Mesendoderm (in vitro differentiated cells): Measurements from ENCODE around the gene TSEN2.
"Not testable (repeated sequence)": the region's sequence is repeated elsewhere in the genome, so short reads cannot be mapped to it uniquely, and the experiment has no call there.

Experiments
- DNase-seq: peaks from one replicate; pipeline ENCODE4 v3.0.0; 2013
- H2AK5ac ChIP-seq: 2 replicates; pipeline ENCODE4 v1.6.1; 2013; ENCODE audit warnings: low read length, inconsistent platforms
- H2BK120ac ChIP-seq: 2 replicates; pipeline ENCODE4 v1.6.1; 2013; ENCODE audit warnings: low read depth, mild to moderate bottlenecking, low read length, moderate library complexity, mixed read lengths
- H2BK15ac ChIP-seq: replicated peaks from 2 replicates; pipeline ENCODE4 v1.6.1; 2013; ENCODE audit warnings: low read depth, mild to moderate bottlenecking, moderate library complexity
- H2BK5ac ChIP-seq: 2 replicates; pipeline ENCODE4 v1.6.1; 2013; ENCODE audit warnings: low read length, inconsistent platforms
- H3K18ac ChIP-seq: 2 replicates; pipeline ENCODE4 v1.6.1; 2013; ENCODE audit warnings: mild to moderate bottlenecking, low read length, mixed read lengths
- H3K23ac ChIP-seq: one replicate; pipeline ENCODE4 v1.6.1; 2013; ENCODE audit warnings: low read length
- H3K27ac ChIP-seq: 2 replicates; pipeline ENCODE4 v1.5.1; 2013; ENCODE audit warnings: low read depth, mild to moderate bottlenecking, inconsistent platforms, low read length, moderate library complexity
- H3K27me3 ChIP-seq: 2 replicates; pipeline ENCODE4 v1.6.1; 2013; ENCODE audit warnings: low read length, control low read depth, mild to moderate bottlenecking, inconsistent platforms; ENCODE audit not compliant: insufficient read depth, poor library complexity
- H3K36me3 ChIP-seq: 2 replicates; pipeline ENCODE4 v1.6.1; 2013; ENCODE audit warnings: low read length, inconsistent platforms; ENCODE audit not compliant: control insufficient read depth, insufficient read depth
- H3K4ac ChIP-seq: one replicate; pipeline ENCODE4 v1.6.1; 2013; ENCODE audit warnings: low read depth, mild to moderate bottlenecking, low read length, moderate library complexity
- H3K4me1 ChIP-seq: 2 replicates; pipeline ENCODE4 v1.6.1; 2013; ENCODE audit warnings: low read depth, low read length, inconsistent platforms; ENCODE audit not compliant: control insufficient read depth
- H3K4me2 ChIP-seq: 2 replicates; pipeline ENCODE4 v1.6.1; 2013; ENCODE audit warnings: low read length
- H3K4me3 ChIP-seq: 2 replicates; pipeline ENCODE4 v1.5.1; 2013; ENCODE audit warnings: mild to moderate bottlenecking, low read length
- H3K56ac ChIP-seq: one replicate; pipeline ENCODE4 v1.6.1; 2013; ENCODE audit warnings: low read length
- H3K79me1 ChIP-seq: 2 replicates; pipeline ENCODE4 v1.6.1; 2013; ENCODE audit warnings: low read length, inconsistent platforms
- H3K79me2 ChIP-seq: 2 replicates; pipeline ENCODE4 v1.6.1; 2013; ENCODE audit warnings: mild to moderate bottlenecking, low read length; ENCODE audit not compliant: control insufficient read depth, insufficient read depth
- H3K9ac ChIP-seq: 2 replicates; pipeline ENCODE4 v1.6.1; 2013; ENCODE audit warnings: low read length, inconsistent platforms
- H4K5ac ChIP-seq: one replicate; pipeline ENCODE4 v1.6.1; 2013; ENCODE audit warnings: low read length
- H4K8ac ChIP-seq: one replicate; pipeline ENCODE4 v1.6.1; 2013; ENCODE audit warnings: low read depth, mild to moderate bottlenecking, control low read depth, low read length, moderate library complexity
- WGBS: extraction: QIAGEN DNeasy Blood & Tissue Kit; methylation state at CpG from one replicate; pipeline ENCODE4 v1.1.7; 2013; ENCODE audit warnings: low lambda C conversion rate, missing lambda C conversion rate; ENCODE audit not compliant: insufficient coverage; ENCODE audit errors: extremely low coverage; 5-methylcytosine and 5-hydroxymethylcytosine counted together

TSEN2 gene

DNA sequence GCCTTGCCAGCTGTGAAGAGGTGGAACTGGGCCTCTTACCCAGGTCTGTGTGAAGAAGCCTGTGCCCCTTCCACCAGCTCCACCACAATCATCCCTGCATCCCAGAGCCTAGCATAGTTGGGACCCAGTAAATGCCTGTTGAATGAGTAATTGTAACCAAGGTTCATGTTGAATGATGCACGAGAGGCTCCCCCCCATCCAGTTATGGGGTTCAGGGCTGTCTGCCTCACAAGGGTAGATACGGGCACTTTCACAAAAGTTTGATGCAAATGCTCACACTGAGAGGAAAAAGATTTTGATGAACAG lies 29.5 kb upstream of the TSEN2 start:
- H3K4me2 ChIP-seq, result no peak overlapping the region
- H3K4me3 ChIP-seq, result no peak overlapping the region
- no peak overlapping the region for H3K56ac ChIP-seq
- H3K79me2 ChIP-seq, result no peaks in the 10 kb centered on the region
- H2BK15ac ChIP-seq, result no peak overlapping the region
- H3K9ac ChIP-seq, result no peak overlapping the region
- no peak for DNase-seq
- no peak overlapping the region for H4K5ac ChIP-seq
- H2AK5ac ChIP-seq, result no peak overlapping the region
- H2BK120ac ChIP-seq, result no peak overlapping the region
- H3K36me3 ChIP-seq, result no peaks in the 10 kb centered on the region
- H3K27ac ChIP-seq, result no peak overlapping the region
- no peak overlapping the region for H3K23ac ChIP-seq
- no peaks in the 10 kb centered on the region for H3K4me1 ChIP-seq
- no peaks in the 10 kb centered on the region for H3K79me1 ChIP-seq
- no peaks in the 10 kb centered on the region for H3K27me3 ChIP-seq
- no peak overlapping the region for H3K18ac ChIP-seq
- no peak overlapping the region for H2BK5ac ChIP-seq
- no peak overlapping the region for H3K4ac ChIP-seq
- no CpG with 5 or more reads among the region's 2 CpGs for WGBS
- no peak overlapping the region for H4K8ac ChIP-seq

GRCh38 chr3:12455740-12456139 lies 28.5 kb upstream of the TSEN2 start:
- WGBS, result no CpG with 5 or more reads among the region's 7 CpGs
- Histone ChIP-seq H2BK15ac (no peak overlapping the region), H3K18ac (no peak overlapping the region), H3K79me2 (no peaks in the 10 kb centered on the region), H2BK5ac (no peak overlapping the region), H2AK5ac (no peak overlapping the region), H4K8ac (no peak overlapping the region), H3K4ac (no peak overlapping the region), H3K56ac (no peak overlapping the region), H3K27ac (no peak overlapping the region), H3K36me3 (no peaks in the 10 kb centered on the region), H3K4me1 (no peaks in the 10 kb centered on the region), H4K5ac (no peak overlapping the region), H3K23ac (no peak overlapping the region), H3K4me2 (no peak overlapping the region), H3K27me3 (no peaks in the 10 kb centered on the region), H3K79me1 (no peaks in the 10 kb centered on the region), H3K4me3 (no peak overlapping the region), H2BK120ac (no peak overlapping the region), H3K9ac (no peak overlapping the region)
- no peak for DNase-seq

DNA sequence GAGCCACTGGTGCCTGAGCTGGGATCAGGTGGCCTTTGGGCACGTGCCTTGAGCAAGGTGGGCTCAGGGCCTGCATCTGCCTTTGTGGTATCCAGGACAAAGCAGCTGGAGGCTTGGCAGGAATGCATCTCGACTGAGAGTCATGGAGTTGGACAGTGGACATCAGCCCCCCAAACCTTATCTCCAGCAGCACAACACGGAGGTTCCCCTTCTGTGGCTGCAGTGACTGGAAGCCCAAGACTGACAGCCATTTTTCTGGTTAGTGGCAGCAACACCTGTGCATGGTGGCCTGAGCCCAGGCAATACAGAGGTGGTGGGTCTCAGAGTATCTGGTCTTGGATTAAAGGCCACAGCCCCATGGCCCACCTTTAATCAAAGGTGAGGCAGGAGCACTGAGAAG lies 27.8 kb upstream of the TSEN2 start:
- no peaks in the 10 kb centered on the region for H3K4me1 ChIP-seq
- no peak overlapping the region for H2BK120ac ChIP-seq
- no peak overlapping the region for H3K23ac ChIP-seq
- H3K27ac ChIP-seq, result no peak overlapping the region
- no CpG with 5 or more reads among the region's 3 CpGs for WGBS
- H3K56ac ChIP-seq, result no peak overlapping the region
- no peaks in the 10 kb centered on the region for H3K27me3 ChIP-seq
- H3K4me2 ChIP-seq, result no peak overlapping the region
- no peaks in the 10 kb centered on the region for H3K36me3 ChIP-seq
- H3K4me3 ChIP-seq, result no peak overlapping the region
- H3K79me1 ChIP-seq, result no peaks in the 10 kb centered on the region
- no peaks in the 10 kb centered on the region for H3K79me2 ChIP-seq
- no peak overlapping the region for H4K5ac ChIP-seq
- no peak overlapping the region for H3K18ac ChIP-seq
- no peak overlapping the region for H3K9ac ChIP-seq
- H3K4ac ChIP-seq, result no peak overlapping the region
- H4K8ac ChIP-seq, result no peak overlapping the region
- no peak overlapping the region for H2BK15ac ChIP-seq
- no peak overlapping the region for H2AK5ac ChIP-seq
- no peak for DNase-seq
- H2BK5ac ChIP-seq, result no peak overlapping the region

GRCh38 chr3:12457380-12457779 lies 26.9 kb upstream of the TSEN2 start:
- not testable (repeated sequence) for H2AK5ac ChIP-seq, H3K27me3 ChIP-seq

DNA sequence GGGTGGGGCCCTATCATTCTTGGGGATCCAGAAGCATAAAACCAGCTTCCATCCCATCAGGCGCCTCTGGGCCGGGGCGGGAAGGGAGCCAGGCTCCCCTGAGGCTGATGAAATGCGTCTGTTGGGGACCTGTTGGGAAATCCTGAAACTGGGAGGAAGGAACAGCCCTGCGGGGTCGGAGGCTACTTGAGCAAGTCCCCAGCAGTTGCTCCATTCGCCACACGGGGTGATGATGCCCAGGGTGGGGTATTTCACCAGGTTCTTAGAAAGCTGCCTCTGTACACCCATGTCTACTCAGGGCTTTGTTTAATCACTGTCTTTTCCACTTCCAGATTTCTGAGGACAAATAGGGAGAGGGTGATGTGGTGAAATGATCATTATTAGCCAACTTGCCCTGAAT lies 25.4 kb upstream of the TSEN2 start:
- Histone ChIP-seq H3K56ac (no peak overlapping the region), H3K4me1 (no peaks in the 10 kb centered on the region), H3K9ac (no peak overlapping the region), H3K23ac (no peak overlapping the region), H3K27me3 (no peaks in the 10 kb centered on the region), H3K27ac (no peak overlapping the region), H3K18ac (no peak overlapping the region), H4K8ac (no peak overlapping the region), H3K4me3 (no peak overlapping the region), H3K4ac (no peak overlapping the region), H4K5ac (no peak overlapping the region), H2BK15ac (no peak overlapping the region), H2BK120ac (no peak overlapping the region), H2BK5ac (no peak overlapping the region), H3K79me1 (no peaks in the 10 kb centered on the region), H2AK5ac (no peak overlapping the region), H3K4me2 (no peak overlapping the region), H3K36me3 (no peaks in the 10 kb centered on the region), H3K79me2 (no peaks in the 10 kb centered on the region)
- WGBS, result no CpG with 5 or more reads among the region's 8 CpGs
- DNase-seq, result no peak

More at GRCh38 chr3:12457380-12457779, 26.9 kb upstream of the TSEN2 start:
- H3K56ac ChIP-seq, H4K5ac ChIP-seq, DNase-seq, H3K4ac ChIP-seq, H3K4me3 ChIP-seq, H2BK5ac ChIP-seq, H3K9ac ChIP-seq, H3K18ac ChIP-seq, H2BK120ac ChIP-seq, H4K8ac ChIP-seq, H3K79me1 ChIP-seq, H3K4me2 ChIP-seq, H3K79me2 ChIP-seq, H3K27ac ChIP-seq, H3K36me3 ChIP-seq, H3K23ac ChIP-seq, H3K4me1 ChIP-seq, H2BK15ac ChIP-seq: not testable (repeated sequence)
- WGBS, result no CpG with 5 or more reads among the region's 4 CpGs

GRCh38 chr3:12460127-12460526 lies 24.2 kb upstream of the TSEN2 start:
- Histone ChIP-seq H2AK5ac (no peak overlapping the region), H3K4me1 (no peaks in the 10 kb centered on the region), H3K79me2 (no peaks in the 10 kb centered on the region), H3K4me3 (no peak overlapping the region), H3K56ac (no peak overlapping the region), H2BK15ac (no peak overlapping the region), H3K4me2 (no peak overlapping the region), H4K5ac (no peak overlapping the region), H3K4ac (no peak overlapping the region), H3K23ac (no peak overlapping the region), H3K27ac (no peak overlapping the region), H3K27me3 (no peaks in the 10 kb centered on the region), H3K9ac (no peak overlapping the region), H2BK120ac (no peak overlapping the region), H3K79me1 (no peaks in the 10 kb centered on the region), H2BK5ac (no peak overlapping the region), H3K36me3 (no peaks in the 10 kb centered on the region), H4K8ac (no peak overlapping the region), H3K18ac (no peak overlapping the region)
- WGBS, result no CpG with 5 or more reads among the region's 3 CpGs
- no peak for DNase-seq
